Jurkat, Clone E6-1 (cell line): ENCODE measurements around the gene CD226.
"Not testable (repeated sequence)": the region's sequence is repeated elsewhere in the genome, so short reads cannot be mapped to it uniquely, and the experiment has no call there.

ENCODE experiments used
- DNase-seq: peaks from one replicate; pipeline ENCODE4 v3.0.0-alpha.2; 2011; ENCODE audit warnings: low read depth, low spot score
- H3K4me3 ChIP-seq: 2 replicates; pipeline ENCODE4 v1.5.1; 2011; ENCODE audit warnings: mild to moderate bottlenecking, low read length, control low read depth, moderate library complexity

Gene CD226

DNA sequence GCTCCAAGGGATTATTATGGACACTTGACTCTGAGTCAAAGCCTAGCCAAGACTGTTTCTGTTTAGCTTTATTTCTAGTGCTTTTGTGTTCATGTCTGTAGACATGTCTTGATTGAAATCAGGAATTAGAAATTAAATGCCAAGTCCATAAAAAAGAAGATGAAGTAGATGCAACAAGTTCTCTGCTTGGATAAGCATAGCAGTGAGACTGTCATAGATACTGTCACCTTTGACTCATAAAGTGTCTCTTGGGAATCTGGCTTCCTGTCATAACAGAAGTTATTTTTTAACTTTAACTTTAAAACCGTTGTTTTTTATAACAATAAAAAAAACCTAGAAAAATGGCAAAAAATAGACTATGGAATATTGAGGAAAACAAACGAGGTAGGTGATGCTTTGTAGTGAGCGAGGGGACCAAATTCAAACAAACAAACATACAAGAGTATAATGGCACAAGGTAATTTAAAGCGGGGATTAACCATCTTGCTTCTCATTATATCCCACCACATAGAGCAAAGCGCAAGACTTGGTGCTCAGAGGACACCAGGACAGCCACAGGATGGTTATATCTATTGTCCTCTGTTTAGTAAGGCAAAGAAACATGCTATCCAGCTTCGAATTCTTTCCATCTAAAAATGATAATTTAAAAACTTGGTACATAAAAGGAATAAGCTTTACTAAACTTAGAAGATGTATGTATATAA lies 64.6 kb downstream of the CD226 start:
- no peak for DNase-seq
- H3K4me3 ChIP-seq: no peak overlapping the region

DNA sequence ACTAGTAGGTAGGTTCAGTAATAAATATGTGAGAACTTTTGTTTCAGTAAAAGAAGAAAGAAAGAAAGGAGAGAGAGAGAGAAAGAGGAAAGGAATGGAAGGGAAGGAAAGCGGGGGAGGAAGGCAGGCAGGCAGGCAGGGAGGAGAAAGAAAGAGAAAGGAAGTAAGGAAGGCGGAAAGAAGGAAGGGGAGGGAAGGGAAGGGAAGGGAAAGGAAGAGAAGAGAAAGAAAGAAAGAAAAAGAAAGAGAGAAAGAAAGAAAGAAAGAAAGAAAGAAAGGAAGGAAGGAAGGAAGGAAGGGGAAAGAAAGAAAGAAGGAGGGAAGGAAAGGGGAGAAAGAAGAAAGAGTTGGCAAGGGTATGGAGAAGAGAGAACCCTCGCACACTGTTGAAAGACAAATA lies 67.6 kb downstream of the CD226 start:
- no peak overlapping the region for H3K4me3 ChIP-seq
- no peak for DNase-seq

DNA sequence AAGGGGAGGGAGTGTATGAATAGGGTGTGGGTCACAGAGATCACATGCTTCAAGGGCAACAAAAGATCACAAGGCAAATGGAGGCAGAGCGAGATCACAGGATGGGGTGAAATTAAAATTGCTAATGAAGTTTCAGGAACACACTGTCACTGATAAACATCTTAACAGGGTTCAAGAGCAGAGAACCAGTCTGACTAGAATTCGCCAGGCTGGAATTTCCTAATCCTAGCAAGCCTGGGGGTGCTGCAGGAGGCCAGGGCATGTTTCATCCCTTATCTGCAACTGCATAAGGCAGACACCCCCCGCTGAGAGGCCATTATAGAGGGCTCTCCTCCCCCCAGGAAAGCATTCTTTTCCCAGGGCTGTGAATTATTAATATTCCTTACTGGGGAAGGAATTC lies 68.6 kb downstream of the CD226 start:
- H3K4me3 ChIP-seq, DNase-seq: not testable (repeated sequence)

DNA sequence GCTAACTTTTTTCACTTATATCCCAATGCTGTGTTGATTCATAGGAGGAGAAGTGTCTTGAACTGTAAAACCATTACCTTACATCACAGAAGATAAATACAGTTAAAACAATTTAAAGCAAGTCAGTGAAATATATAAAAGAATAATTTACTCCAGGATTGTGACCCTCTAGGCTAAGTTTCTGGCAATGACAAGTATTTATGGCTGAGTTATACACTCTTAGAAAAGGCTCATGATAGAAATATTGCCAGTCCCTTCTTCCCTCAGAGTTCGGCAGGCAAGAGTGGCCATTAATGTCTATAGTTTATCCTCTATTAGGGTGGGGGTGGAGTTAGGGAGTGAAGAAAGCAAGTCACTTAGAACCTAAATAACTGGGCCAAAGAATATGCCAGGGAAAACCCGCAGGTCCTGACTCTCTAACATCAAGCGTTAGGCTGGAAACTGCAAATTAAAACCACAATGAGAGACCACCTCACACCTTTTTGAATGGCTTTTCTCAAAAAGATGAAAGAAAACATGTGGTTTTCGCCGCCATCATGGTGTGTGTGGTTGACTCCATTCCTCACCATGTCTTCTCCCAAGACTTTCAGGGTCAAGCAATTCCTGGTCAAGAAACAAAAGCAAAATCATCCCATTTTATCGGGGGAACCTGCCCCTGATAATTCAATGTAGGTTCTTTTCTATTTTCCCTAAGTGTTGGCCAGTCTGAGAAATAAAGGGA lies 69.3 kb downstream of the CD226 start:
- H3K4me3 ChIP-seq: no peak overlapping the region
- no peak for DNase-seq

DNA sequence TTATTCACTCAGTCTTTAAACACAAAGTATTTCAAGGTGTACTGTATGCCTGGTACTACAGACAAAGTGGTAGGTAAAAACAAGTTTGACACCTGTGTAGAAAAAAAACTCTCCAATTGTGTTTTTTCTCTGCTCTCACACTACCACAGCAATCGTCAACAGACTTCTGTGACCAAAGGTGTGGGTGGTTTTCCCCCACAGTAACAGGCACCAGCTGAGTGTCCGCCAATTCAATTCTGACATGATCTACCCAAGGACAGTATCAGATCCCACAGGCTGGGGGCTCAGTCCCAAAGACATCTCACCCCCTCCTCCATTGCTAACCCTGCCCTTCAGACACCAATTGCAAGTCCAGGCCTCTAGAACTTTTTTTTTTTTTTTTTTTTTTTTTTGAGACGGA lies 71.2 kb downstream of the CD226 start:
- H3K4me3 ChIP-seq: no peak overlapping the region
- DNase-seq: no peak

DNA sequence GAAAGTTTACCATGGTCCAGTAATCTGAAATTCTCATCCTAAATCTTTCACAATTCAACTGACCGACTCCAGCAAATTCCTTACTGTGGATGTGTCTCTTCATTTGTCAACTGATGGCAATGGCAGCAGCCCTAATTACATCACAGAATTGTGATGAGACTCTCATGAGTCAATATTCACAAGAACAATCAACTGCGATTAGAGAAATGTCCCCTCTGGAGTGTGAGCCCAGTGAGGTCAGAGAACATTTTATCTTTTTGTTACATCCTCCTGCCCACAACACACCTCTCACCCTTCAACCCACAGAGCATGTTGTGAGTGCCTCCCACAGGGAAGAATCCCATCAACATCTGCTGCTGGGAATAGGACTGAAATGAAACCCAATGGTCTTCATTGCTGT lies 73.6 kb downstream of the CD226 start:
- H3K4me3 ChIP-seq: no peak overlapping the region
- DNase-seq: no peak

DNA sequence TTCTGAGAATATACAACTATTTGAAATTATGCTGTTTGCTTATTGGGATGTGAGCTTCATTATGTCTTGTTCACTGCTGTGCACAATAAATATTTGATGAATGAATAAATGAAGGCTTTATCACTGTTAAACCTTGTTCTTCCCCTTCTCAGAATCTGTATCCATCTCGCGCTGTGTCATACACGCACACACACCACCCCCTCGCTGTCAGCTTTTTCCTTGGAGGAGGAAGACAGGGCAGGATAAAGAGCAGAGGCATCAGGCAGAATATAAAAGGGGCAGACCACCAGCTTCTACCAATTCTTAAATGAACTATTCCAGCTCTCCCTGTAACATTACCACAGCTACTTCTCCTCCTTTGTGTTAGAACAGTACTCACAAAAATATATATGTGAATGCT lies 75.0 kb downstream of the CD226 start:
- no peak for DNase-seq
- H3K4me3 ChIP-seq: no peak overlapping the region

DNA sequence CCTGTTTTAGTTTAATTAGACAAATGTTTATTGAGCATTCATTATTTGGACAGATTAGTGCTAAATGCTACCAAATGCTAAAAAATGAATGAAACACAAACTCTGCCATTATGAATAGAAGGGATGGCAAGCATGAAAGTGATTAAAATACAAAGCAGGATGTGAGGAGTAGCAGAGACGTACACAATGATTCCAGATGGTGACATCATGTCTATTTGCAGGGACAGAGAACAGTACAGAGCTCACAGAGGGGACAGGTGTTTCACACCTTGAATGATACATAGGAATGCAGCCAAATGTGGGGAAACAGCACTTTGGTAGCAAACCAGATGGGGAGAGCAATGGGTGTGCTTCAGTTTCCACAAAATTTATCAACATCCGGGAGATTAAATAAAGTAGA lies 76.3 kb downstream of the CD226 start:
- DNase-seq: no peak
- no peak overlapping the region for H3K4me3 ChIP-seq

DNA sequence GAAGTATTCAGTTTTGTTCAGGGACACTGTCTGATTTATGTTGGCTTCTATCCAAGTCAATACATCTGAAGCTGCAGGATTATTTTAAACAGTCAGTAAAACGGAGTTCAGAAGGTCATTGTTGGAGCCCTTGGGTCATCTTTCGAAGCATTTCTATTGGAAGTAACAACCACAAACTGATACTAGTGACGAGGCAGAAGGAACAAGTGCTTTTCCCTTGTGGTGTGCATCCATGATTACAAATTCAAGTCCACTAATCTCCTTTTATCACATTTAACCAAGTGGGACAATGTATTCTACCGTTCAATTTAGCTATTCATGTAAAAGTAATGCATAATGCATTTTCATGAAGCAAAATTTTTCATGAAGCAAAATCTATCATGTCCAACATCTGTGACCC lies 76.9 kb downstream of the CD226 start:
- no peak overlapping the region for H3K4me3 ChIP-seq
- no peak for DNase-seq

DNA sequence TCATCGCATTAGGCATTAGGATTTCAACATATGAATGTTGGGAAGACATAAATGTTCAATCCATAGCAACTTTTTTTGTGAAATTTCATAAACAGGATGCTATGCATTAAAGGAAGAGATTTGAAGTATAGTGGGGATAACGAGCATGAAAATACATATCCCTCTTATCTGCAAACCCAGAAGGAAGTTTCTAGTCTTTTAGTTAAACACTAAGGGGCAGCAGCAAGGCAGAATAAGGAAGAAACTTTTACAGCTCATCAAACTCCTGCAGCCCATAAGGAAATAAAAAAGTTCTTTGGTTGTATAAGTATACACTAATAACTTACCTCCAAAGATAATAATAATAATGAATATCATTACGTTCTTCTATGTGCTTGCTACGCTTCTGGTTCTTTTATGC lies 81.5 kb downstream of the CD226 start:
- no peak overlapping the region for H3K4me3 ChIP-seq
- no peak for DNase-seq

DNA sequence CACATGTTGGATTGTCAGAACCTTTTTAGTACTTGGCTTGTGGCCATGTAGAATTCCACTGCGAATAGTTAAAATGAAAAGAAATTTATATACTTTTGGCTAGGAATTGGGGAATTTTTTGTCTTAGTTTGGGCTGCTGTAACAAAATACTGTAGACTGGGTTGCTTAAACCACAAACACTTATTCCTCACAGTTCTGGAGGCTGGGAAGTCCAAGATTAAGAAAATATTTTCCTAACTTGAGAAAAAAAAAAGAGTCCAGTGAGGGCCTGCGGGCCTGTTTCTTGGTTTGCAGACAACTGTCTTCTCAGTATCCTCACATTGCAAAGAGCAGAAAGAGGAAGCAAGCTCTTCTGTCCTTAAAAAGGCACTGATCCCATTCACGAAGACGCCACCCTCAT lies 81.9 kb downstream of the CD226 start:
- no peak for DNase-seq
- H3K4me3 ChIP-seq: no peak overlapping the region

DNA sequence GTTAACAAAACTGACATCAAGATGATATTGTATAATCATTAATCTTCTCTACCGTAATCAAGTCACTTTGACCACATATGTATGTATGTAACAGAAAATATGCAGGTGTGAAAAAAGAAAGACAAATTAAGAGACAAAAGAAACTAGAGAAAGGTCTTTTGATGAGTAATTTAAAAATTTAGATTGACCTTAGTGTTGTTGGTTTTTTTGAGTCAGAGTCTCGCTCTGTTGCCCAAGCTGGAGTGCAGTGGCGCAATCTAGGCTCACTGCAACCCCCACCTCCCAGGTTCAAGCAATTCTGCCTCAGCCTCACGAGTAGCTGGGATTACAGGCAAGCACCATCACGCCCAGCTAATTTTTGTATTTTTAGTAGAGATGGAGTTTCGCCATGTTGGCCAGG lies 82.9 kb downstream of the CD226 start:
- DNase-seq, H3K4me3 ChIP-seq: not testable (repeated sequence)

DNA sequence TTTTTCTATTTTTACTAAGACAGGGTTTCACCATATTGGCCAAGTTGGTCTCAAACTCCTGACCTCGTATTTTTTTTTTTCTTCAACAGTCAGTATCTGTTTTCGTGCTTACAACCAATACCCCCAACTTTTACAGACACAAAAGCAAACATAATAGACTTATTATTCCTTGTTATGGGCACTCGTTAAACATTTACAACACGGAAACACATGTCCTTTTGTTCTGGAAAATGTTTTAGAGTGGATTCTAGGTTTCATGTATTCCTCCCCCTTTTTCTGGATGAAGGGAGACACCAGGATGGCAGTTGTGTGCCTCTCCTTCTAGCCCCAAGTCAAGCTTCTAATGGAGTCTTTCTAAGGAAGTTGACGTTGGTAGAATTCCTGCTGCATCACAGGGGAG lies 88.8 kb downstream of the CD226 start:
- no peak overlapping the region for H3K4me3 ChIP-seq
- DNase-seq: no peak

DNA sequence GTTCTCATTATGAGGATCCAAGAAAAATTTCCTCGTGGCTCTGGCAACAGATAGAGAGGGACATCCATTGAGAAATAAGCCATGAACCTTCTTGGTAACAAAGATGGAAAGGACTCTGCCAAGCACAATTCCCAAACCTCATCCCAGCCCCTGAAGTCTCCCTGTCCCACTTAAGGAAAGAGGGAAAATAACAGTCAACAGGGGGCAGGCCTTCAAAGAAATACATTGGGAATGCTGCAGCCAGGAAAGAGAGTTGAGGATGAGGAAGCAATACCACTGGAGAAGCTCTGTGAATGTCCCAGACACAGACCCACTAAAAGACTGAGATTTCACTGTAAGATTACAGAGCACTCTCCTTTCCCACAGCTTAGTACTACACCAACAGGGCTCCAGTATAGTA lies 93.2 kb downstream of the CD226 start:
- DNase-seq: no peak

DNA sequence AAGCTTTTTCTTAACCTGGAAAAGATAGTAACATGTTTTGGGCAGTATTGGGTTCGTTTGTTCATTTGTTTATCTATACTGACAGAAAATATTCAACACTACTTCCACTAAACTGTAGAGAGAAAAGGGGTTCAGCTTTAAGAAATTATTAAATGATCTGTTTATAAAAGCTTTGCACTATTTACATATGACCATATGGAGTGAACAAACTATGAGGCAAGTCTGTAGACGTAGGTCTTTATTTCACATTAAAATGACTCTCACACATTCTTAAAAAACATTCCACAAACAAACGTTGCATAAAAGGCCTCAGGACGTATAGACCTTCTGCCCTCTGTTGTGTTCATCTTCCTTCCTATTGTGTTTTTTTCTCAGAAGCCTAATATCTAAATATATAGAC lies 94.6 kb downstream of the CD226 start:
- no peak for DNase-seq
- H3K4me3 ChIP-seq: no peak overlapping the region

More for the DNA sequence above, 93.2 kb downstream of the CD226 start:
- no peak overlapping the region for H3K4me3 ChIP-seq

DNA sequence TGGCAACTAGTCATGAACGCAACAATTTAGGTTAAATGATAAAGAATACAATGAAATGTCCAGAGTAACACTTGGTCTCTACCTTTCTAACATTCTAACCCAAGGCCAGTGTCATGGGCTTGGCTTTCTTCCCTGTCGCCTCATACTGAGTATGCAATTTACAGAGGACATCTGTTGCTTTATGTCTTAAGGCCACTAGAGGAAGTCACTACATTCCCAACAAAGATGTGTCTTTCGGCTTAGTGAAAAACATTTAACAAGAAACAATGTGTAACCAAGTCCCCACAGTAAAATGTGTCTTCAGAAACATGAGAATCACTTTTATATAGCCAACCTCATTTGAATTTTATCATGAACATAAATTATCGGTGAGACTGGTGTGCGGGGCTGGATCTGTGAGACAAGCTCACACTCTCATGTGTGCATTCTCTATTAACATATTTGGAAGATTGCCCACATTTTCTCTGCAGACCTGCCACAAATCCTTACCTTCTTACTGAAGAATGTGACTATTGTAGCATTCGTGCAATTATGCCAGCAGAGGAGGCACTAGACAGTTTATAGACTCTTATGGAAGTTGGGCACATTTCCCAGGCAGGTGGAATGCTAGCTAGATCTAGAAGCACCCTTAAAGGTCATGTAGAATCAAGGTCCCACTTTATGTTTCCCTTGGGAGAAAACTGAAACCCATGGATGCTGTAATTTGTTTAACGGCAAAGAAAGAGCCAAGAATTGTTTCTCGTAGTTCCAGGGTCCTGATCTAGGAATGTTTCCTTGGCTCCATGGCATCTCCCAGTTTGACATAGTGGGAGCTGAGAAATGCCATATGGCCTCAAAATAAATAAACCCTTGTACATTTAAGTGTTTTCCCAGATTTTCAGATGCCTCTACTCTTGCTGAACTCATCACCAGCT lies 101.8 kb downstream of the CD226 start:
- H3K4me3 ChIP-seq: no peak overlapping the region
- peak; percentile 37 for DNase-seq

DNA sequence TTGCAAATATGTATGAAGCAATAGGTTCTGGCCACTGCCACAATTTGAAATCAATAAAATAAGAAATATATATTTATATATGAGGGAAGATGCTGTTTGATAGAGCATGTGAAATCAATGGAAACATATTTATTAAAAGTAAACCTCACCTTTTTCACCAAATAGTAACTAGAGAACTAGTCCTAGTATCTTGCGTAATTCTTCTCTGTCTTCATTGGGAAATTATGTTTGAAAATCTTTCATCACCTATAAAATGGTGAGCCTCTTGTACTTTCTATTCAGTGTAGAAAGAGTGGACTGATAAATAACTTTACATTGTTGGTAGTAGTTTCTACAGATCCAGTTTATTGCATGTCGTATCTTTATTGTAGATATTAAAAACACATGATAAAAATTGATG lies 103.0 kb downstream of the CD226 start:
- no peak for DNase-seq
- no peak overlapping the region for H3K4me3 ChIP-seq

DNA sequence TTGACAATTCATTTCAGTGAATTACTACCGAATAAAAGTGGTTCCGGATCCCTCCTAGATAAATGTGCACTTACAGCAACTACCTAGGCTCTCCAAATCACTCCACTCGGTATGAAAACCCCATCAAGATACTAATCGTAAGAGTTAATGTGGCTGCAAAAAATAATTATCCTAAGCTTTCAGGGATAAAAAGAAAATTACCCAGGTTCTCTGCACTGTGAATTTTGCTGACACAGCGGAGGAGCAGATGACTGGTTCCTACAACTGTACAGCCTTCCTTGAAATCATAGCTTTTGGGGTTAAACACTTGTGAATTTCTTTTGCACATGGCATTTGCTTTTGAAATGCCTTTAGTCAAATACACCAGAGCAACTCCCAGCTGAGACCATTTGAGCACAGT lies 104.7 kb downstream of the CD226 start:
- no peak for DNase-seq
- no peak overlapping the region for H3K4me3 ChIP-seq

DNA sequence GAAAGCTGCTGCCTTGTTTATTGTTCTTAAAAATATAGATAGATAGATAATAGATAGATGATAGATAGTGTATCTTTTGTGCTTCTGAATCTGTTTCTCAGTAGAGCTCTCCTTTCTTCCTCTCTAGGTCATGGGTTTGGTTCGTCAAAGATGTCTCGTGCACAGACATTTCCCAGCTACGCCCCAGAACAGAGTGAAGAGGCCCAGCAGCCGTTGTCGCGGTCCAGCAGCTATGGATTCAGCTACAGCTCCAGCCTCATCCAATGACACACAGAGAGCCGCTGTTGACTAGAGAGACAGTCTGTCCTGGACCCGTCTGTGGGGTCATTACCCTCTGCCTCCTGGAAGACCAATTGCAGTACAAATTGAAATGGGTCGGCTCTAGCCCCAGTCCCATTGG lies 106.6 kb downstream of the CD226 start:
- no peak for DNase-seq
- no peak overlapping the region for H3K4me3 ChIP-seq

DNA sequence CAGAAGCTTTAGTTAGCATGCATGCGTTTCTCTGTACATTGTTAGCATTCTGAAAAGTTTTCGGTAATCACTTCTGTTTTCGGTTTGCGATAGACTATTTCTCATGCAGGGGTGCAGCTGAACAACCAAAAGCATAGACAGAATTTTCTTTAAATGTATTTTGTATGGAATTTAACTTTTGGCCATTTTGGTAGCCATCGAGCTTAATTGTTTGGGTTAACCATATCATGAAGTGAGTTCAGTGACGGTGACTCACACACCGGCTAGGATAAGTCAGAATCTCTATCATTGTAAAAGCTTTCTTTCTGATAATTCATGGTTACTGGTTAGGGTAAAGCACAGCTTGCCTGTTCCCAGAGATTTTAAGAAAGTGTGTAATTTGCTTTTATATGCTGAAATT lies 107.2 kb downstream of the CD226 start:
- DNase-seq: no peak
- H3K4me3 ChIP-seq: no peak overlapping the region
